ENCODE measurements around the gene HS6ST3.
"Not testable (repeated sequence)": the region's sequence is repeated elsewhere in the genome, so short reads cannot be mapped to it uniquely, and the experiment has no call there.

Gene HS6ST3

DNA sequence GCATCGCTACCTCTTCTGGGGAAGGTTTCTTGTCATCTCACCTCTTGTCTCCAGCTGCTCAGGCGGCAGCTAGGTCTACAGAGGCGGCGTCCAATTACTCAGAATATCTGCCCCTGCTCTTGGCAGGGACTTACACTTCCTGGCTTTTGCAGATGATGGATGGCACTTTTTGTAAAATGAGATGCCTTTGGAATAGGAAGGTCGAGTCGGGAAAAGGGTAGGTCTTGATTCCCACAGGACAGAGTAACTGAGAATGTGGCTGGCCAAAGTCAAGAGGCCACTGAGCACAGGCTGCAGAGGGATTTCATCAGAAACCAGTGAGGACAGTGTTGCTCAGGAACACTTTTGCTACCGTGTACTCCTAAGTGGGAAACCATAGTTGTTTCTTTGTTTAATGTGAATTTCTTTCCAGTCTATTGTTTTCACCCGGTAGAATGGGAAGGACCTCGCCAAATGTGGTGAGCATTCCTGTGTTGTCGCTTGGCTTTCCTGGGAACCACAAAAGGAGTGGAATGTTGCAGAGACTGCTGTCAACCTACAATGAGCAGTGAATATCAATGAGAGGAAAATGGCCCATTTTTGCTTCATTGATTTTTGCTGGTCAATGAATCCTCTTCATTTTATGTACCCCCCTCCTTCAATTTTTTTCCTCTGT is 383.7 kb downstream of the HS6ST3 start:
- no peak for DNase-seq

DNA sequence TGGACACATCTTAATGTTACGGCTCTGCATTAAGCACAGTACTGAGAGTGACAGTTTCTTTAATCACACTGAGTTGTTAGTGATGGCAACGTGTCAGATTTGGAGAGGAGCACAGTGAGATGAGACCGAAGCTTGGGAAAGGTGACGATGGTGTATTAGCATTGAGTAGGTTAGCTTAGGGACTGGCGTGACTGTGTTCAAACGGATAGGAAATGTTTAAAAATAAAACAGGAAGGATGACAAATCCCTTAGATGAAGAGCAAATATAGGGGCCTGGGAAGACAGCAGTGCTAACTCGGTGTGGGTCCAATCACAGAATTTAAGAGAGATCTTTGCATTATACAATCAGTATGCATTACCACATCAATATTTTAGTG is 384.3 kb downstream of the HS6ST3 start:
- DNase-seq, result no peak

DNA sequence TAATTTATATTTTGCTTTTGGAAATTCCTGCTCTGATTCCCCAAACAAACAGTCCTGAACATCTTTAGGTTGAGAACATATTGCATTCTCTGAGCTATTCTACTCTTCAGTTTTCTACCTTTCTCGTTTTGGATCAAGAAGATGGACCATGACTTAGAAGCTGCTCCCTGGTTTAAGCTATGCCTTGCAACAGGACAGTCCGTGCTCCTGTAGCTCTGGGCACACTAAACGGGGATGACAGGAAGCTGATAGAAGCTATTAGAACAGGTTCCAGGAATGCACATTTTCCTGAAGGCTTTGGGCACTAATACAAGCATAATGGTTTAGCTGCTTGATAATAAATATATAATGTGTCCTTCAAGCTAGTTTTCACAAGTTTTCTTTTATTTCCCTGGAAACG is 385.2 kb downstream of the HS6ST3 start:
- DNase-seq, result no peak

DNA sequence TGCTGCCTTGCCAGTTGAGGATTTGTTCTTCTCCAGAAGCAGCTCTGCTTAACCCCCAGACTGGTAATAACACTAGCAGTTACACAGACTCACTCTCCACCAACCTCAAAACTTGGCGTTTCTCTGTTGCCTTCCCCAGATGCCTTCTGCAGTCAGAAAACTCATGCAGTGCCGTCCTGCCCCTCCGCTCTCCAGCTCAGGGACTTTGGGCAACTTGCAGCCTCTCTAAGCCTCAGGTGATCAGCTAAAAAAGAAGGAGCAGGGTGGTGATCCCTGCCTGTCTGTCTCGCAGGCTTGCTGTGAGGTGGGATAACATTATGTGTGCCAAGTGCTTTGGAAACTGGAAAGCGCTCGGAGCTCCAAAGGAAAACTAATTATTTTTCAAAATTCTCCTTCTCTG is 391.6 kb downstream of the HS6ST3 start:
- DNase-seq, result no peak

DNA sequence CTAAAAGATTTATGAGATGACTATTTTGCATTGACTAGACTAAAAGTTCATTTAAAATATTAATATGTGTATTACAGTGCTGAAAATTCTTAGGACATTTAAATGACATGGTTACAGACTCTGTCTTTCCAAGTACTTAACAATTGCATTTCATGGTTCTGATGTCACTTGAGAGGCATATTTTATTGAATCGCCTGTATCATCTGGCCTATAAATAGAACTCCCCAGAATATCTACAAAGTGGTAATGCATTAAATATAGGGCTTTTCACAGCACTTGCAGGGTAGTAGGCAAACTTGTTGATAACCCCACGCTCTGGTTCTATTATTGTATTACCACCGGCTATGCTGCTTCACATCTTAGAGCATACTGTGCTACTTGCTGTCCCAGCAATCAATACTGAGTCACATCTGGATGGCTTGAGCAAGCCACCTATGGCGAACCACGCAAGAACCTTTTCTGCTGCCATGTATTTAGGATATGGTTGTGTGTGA is 400.6 kb downstream of the HS6ST3 start:
- no peak for DNase-seq

DNA sequence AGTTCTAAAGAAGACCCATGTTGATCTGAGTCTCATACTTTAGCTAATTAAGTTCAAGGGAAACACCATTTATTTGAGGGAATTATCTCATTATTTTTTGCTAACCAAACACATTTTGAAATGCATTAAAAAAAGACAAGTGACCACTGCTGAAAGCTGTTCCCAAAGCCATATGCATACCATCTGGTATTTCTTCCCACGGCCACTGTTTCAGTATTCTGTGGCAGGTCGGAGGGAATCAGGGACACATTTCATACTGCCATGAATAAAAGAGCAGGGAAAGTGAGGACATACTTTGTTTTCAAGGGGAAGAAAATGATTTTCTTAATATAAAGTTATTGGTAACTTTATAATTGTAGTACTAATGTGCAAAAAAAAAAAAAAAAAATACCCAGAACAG is 401.2 kb downstream of the HS6ST3 start:
- DNase-seq, result no peak

DNA sequence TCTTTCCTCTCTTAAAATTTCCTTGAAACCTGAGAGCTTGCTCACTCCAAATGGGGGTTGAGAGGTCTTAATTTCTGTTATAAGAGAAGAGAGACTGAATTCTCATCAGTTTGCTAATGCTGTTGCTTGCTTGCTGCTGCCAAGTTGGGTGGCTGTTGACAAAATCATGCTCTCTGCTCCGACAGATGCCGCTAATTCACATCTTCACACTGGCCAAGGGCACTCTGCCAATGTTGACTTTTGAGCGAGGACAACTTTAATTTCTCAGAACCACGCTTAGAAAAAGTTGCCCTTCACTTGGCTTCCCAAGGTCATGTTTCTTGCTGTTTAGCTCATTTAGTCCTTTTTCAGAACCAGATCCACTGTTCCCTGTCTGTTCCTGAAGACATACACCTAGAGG is 402.9 kb downstream of the HS6ST3 start:
- DNase-seq, result peak in 1 of 2 experiments; percentile 24

DNA sequence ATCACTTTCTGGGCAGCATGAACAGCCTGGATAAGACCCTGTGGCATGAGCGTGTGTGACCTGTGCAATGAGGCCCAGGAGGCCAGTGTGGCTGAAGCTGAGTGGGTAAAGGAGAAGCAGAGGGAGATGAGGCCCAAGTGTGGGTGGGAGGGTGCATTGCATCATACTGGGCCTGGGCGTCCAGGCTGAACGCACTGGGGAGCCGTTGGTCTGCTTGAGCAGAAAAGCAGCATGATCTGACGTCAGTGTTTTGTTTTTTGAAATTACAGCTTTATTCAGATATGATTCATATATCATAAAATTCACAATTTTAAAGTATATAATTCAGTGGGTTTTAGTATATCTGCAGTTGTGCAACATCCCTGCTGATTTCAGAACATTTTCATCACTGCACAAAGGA is 409.7 kb downstream of the HS6ST3 start:
- DNase-seq, result no peak

DNA sequence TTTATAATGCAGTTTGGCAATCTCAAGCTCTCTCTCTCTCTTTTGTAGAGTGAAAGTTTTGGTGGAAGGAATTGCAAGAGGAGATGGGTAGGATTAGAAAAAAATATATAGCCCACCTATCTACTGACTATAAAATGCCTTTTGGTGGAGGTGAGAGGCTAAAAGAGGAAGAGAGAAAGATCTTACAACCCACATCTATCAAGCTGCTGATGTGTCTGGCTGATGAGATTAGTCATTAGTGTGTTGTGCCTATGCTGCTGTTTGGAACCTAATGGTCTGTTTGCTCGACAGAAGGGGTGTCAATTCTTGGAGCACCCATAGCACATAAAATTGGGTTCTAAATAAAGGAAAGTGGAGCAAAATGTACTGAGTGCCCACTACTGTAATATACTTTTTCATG is 411.0 kb downstream of the HS6ST3 start:
- no peak for DNase-seq

DNA sequence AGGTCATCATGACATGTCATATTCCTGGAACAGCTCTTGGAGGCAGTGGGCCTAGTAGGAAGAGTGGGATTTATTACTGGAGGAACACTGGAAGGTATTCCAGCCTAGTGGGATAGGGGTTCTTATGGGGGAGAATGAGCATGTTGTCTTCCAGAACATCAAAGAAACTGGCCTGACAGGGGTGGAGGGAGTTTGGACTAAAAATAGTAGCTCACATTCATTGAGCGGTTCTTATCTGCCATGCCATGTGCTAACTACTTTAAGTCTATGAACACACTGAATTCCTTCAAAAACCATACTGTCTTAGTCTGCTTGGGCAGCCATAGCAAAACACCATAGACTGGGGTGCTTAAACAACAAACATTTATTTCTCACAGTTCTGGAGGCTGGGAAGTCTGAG is 413.6 kb downstream of the HS6ST3 start:
- DNase-seq, result no peak

DNA sequence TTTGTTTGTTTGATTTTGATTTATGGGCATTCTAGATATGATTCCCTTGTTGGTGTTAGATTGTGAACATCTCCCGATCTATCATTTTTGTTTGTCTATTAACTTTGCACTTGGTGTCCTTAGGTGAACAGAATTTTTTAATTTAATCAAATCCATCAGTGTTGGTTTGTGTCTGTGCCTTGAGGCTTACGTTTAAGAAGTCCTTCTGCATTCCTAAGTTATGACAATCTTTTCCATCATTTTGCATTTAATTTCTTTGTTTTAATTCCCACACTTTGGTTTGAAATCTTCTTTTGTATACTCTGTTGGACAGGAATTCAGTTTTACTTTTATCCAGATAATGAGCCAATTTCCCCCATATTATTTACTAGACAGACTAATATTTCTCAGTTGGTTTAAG is 421.7 kb downstream of the HS6ST3 start:
- no peak for DNase-seq

DNA sequence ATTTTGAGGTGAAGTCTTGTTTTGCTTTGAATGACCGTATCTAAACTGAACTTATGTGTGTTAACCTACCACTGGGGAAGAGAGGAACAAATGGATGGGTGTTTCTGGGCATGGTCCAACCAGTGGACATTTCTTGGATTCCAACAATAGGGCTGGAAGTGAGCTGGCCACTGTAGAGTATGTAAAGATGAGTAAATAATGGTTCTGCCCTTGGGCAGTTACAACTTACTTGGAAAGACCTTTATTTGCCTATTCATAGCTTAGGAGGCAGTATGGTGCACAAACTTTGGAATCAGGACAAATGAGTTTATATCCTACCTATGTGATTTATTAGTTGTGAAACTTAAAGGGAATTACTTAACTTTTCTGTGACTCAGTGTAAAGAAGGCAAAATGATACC is 429.5 kb downstream of the HS6ST3 start:
- no peak for DNase-seq

DNA sequence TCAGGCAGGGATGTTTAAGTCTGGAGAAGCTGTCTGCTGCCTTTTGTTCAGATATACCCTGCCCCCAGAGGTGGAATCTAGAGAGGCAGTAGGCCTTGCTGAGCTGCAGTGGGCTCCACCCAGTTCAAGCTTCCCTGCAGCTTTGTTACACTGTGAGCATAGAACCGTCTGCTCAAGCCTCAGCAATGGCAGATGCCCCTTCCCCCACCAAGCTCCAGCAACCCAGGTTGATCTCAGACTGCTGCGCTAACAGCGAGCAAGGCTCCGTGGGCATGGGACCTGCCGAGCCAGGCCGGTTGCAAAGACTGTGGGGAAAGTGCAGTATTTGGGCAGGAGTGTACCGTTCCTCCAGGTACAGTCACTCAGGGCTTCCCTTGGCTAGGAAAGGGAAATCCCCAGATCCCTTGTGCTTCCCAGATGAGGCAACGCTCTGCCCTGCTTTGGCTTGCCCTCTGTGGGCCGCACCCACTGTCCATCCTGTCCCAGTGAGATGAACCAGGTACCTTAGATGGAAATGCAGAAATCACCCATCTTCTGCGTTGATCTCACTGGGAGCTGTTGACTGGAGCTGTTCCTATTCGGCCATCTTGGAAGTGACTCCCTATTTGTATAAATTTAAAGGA is 434.6 kb downstream of the HS6ST3 start:
- DNase-seq, result not testable (repeated sequence)

DNA sequence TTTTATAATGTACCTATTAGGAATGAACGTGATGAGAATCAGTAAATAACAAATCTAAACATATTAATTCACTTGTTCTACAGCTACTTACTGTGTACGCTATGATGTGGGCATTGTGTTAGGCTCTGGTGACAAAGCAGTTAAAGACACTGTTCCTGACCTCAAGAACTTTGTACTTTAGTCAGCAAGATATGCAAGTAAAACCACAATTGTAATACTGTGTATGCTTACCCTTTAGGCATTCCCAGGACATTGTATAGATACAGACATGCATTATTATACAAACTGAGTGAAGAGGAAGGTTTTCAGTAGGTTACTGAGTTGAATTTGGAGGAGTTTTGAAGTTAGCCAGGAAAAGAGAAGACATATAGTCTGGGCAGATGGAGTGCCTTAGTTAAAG is 435.8 kb downstream of the HS6ST3 start:
- DNase-seq, result no peak

DNA sequence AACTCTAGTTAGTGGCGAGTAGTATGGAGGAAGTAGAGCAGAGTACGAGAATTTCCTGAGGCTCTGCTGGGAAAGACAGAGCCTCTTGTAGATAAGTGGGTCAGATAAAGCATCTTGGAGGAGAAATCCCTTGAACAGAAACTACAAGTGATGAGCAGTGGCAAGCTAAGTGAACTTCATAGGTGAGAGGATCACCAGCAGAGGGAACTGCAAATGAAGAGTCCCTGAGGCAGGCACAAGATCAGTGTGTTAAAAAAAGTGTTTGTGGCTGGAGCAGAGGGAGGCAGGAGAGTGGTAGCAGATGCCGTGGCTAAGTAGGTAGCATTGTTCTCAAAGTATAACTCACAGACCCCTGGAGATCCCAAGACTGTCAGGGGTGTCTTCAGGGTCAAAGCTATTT is 437.6 kb downstream of the HS6ST3 start:
- DNase-seq, result no peak

DNA sequence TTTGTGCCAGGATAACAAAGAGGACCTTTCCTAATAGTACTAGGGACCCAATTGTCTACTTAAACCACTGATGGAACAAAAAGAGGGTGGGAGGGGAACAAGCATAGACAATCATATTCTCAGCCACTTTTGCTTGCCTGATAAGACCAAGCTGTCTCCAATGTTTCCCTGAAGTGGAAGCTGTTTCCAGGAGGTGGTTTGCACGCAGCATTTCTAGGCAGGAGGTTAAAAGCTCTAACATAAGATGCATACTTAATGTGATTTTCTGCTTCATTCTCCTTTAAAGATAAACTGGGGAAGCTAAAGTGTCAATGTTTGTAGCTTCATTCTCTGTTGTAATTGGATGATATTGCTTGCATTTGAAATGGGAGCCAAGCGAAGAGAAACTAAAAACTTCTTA is 442.9 kb downstream of the HS6ST3 start:
- no peak for DNase-seq

DNA sequence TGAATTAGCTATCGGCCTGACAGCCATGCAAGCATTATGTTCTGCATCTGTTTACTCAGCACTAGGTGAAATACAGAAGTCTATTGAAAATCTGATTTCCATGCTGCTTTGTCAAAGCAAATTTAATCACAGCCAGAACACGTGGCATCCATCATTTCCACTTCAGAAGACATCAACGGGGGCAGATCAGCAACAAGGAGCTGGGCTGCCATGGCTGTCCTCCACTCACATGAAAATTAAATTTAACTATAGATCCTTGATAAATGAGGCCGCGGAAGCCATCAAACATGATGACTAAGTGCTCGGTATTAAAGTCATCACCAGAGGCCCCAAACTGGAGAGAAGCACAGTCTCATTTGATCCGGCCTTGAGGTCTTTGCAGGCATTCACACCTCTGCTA is 443.5 kb downstream of the HS6ST3 start:
- DNase-seq, result no peak

DNA sequence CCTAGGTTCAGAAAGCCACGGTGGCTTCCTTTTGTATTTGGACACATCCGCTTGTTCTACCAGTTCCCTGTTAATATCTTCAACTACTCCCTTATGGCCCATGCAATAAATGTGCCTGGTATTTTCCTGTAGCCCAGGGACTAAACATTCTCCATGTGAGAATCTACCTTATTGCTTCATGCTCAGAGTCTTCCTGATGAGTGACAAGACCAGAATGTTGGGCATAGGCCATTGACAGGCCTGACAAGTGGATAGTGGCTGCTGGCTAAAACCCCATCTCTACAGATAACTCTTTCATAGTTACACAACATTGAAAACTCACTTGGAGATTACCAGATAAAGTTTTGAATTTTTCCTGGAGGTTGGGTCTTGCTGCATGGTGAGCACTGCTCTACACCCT is 449.9 kb downstream of the HS6ST3 start:
- DNase-seq, result no peak

DNA sequence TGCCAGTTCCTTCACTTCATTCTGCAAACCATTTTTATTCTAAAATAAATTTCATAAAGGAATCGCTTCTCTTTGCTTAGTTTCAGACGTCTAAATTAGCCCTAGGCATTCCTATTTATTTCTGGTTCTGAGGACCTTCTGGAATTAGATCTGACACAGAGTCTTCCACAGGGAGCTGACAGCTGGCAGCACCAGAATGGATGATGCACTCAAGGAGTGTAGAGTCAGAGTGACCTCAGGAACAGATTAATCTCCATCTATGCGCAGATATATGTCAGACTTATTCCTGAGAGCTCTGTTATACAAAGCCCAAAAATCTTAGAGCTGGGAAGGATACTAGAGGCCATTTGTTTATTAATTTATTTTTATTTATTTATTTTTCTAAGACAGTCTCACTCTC is 450.8 kb downstream of the HS6ST3 start:
- no peak for DNase-seq

DNA sequence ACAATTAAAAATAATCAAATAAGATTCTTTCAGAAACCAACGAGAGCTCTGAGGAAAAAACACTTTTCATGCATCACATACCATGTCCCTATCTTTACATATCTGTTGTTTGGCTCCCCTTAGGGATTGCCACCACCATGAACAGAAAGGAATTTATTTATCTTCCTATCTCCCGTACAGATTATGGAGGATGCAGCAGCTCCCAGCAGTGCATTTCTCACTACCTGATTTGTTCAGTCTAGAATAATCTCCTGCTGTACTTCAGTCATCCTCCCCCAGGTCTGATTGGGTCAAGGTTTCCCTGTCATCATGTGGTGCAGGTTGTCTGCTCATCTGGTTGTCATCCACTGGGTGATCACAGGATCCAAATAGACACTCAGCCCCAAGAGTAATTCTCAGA is 453.1 kb downstream of the HS6ST3 start:
- DNase-seq, result no peak

DNA sequence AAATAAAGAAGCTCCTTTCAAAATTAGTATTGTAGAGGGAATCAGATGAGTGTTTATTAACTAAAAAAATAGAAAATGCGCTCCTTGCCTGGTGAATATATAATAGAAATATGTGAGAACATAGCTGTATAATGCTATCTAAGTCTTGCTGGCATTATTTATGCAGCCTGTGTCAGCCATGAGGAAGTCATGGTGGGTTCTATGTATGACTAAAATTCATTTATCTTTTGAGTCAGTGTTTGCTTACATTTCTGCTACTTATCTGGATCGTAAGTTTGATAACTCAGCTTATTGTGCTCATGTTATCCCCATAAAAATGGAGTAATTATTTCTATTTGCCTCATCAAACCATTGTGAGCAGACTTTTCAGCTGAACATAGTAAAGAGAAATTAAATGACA is 455.1 kb downstream of the HS6ST3 start:
- no peak for DNase-seq

DNA sequence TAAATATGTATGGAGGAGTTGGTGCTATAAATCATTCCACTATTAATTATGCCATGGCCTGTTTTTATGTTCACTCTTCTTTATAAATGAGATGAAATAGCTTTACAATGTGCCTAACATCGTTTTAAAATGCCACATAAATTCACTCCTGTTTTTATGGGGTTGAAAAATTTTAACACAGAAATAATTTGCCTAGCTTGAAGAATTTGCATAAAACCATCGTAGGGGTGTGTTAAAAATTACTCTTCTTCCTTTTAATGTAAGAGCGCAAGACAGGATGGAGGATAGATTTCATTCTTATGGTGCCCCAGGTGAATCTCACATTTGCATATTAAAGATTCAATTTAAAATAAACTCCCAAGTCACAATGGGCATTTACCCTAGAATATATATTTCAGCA is 456.6 kb downstream of the HS6ST3 start:
- no peak for DNase-seq

DNA sequence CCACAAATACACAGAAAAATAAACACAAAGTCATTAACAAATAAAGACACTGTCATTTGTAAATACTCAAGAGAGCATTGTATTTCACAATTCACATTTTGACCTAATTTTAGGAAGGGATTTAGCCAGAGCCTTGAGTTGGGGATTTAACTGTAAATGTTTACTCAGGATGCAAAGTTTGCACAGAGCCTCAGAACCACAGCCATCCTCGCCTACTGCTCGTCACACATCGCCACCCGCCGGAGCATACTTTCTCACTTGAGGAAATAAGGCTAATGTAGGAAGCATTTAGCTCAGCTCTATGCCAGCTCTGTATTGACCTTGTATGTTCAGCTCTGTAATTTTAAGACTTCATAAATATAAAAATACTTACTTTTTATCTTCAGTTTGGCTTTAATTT is 461.6 kb downstream of the HS6ST3 start:
- DNase-seq, result peak; percentile 35 to 61

DNA sequence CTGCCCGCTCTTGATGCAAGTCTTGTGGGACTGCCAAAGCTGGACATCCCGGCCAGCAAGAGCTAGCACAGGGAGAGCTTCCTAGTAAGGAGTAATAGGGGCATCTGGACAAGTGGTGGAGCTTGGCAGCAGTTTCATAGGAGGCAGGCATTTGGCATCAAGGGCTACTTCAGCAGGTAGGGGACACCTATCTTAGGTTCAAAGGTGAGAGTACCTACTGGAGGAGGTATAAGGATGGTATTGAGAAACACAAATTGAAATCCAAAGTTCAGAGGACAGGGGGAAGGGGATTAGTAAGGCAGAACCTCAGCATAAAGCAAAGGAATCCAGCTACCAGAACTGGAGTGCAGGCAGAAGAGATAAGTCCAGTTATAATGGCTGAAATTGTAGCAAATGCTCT is 462.7 kb downstream of the HS6ST3 start:
- no peak for DNase-seq

DNA sequence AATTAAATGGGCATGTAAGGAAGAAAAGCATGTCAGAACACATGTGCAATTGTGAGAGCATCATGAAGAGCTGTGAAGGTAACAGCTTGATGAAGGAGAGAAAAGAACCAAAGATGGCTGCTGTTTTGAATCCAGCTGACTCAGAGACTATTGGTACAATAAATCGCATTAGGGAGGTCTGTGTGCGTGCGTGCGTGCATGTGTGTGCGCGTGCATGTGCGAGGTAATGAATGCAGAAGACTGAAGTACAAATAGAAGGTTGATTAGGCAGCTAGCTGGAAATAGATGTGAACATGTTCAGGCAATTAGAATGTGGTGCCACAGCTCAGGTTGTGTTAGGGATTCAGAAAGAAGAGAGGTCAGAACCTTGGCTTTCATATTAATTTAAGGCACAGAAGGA is 463.9 kb downstream of the HS6ST3 start:
- DNase-seq, result no peak

Data from NCI-H2081 (cell line).